HCT116 (cell line): Measurements from ENCODE around the gene FFAR1.

Source experiments
- CTCF ChIP-seq, 3 experiments: fragments of 200-600 bp in 1 of 3; sonication (generic) in 1 of 3; IDR thresholded peaks in 2 of 3; conservative IDR thresholded peaks in 1 of 3; 2 replicates each; pipeline ENCODE4 v1.5.1; 2012 to 2017; ENCODE audit warnings: low read depth in 2 of 3, low read length in 2 of 3, antibody characterized with exemption in 1 of 3, borderline replicate concordance in 1 of 3, control low read depth in 1 of 3, mild to moderate bottlenecking in 1 of 3, mixed read lengths in 1 of 3, mixed run types in 1 of 3, moderate library complexity in 1 of 3; ENCODE audit not compliant: insufficient read depth in 1 of 3
- ELF1 ChIP-seq: IDR thresholded peaks from 2 replicates; pipeline ENCODE4 v1.6.1; 2012; ENCODE audit warnings: low read depth, borderline replicate concordance
- POLR2A ChIP-seq: IDR thresholded peaks from 2 replicates; pipeline ENCODE4 v1.7.0; 2011; ENCODE audit warnings: borderline replicate concordance; ENCODE audit not compliant: insufficient read depth, insufficient read length; ENCODE audit errors: extremely low read depth
- POLR2AphosphoS5 ChIP-seq: IDR thresholded peaks from 2 replicates; pipeline ENCODE4 v1.6.1; 2011; ENCODE audit warnings: mild to moderate bottlenecking, low read depth, low read length, moderate library complexity
- RAD21 ChIP-seq: IDR thresholded peaks from 2 replicates; pipeline ENCODE4 v1.6.1; 2012; ENCODE audit warnings: low read depth, mild to moderate bottlenecking
- SIN3A ChIP-seq: IDR thresholded peaks from 2 replicates; pipeline ENCODE4 v1.6.1; 2012; ENCODE audit warnings: low read depth

GRCh38 chr19:35347171-35347929 lies at the start of gene FFAR1:
- TF ChIP-seq RAD21 (no peak), CTCF (IDR thresholded peaks at IDR 0.05 in 2 of 3, conservative IDR thresholded peaks at IDR 0.05 in 1 of 3; ENCODE audit: borderline replicate concordance in 1 of 3, insufficient read depth in 1 of 3, low read depth in 2 of 3, low read length in 2 of 3) (no peak), SIN3A (no peak), POLR2A (no peak), POLR2AphosphoS5 (no peak), ELF1 (no peak)
